ENCODE results near the gene SMIM45.

SMIM45 gene

GRCh38 chr22:41969110-41969646 lies 17.2 kb downstream of the SMIM45 start, which contains the start of gene SEPTIN3:
SEPTIN3 (plus strand) TSS chr22:41969443; CDS start chr22:41971493, 2,050 bp downstream.
- Histone ChIP-seq H3K4ac (replicated peaks; ENCODE audit: insufficient read length, low read depth, low read length) (no peak within 1 kb of the TSS), H3K4me3 (ENCODE audit: extremely low read depth in 1 of 4, insufficient read depth in 2 of 4, low read depth in 3 of 4, low read length in 4 of 4) (no peak within 1 kb of the TSS), H3K18ac (ENCODE audit: extremely low read depth, low read length) (no peak within 1 kb of the TSS), H3K14ac (ENCODE audit: insufficient read length) (no peak within 1 kb of the TSS), H3K36me3 (ENCODE audit: control insufficient read depth in 2 of 4, insufficient read depth in 4 of 4, low read length in 3 of 4) (no peaks in the 10 kb centered on the region), H3K79me2 (ENCODE audit: control insufficient read depth in 1 of 2, insufficient read depth in 2 of 2, low read length in 2 of 2) (no peaks in the 10 kb centered on the region), H4K20me1 (replicated peaks in 1 of 2; ENCODE audit: control insufficient read depth in 1 of 2, insufficient read depth in 2 of 2, low read length in 2 of 2) (no peaks in the 10 kb centered on the region), H3K23ac (ENCODE audit: insufficient read length) (no peak within 1 kb of the TSS), H2BK120ac (replicated peaks; ENCODE audit: low read depth, low read length) (no peak within 1 kb of the TSS), H3K4me2 (ENCODE audit: insufficient read depth in 1 of 2, low read depth in 2 of 2, low read length in 2 of 2) (no peak within 1 kb of the TSS), H3K27me3 (replicated peaks in 1 of 4; ENCODE audit: control insufficient read depth in 3 of 4, extremely low read depth in 1 of 4, insufficient read depth in 3 of 4, low read length in 3 of 4) (peaks cover 0 to 5% (median 2%) of the 10 kb centered on the region in 4 experiments; a peak in 4 of 7 replicates), H4K8ac (ENCODE audit: extremely low read depth, insufficient read depth, low read length) (peak within 1 kb of the TSS; percentile 82), H3K56ac (replicated peaks; ENCODE audit: insufficient read length, low read depth, low read length) (no peak within 1 kb of the TSS), H3K79me1 (ENCODE audit: low read depth, low read length) (no peaks in the 10 kb centered on the region), H2AFZ (ENCODE audit: low read length) (no peak within 1 kb of the TSS), H3K9me3 (ENCODE audit: insufficient read depth in 2 of 2, low read depth in 1 of 2, low read length in 1 of 2) (no peaks in the 10 kb centered on the region), H2BK20ac (ENCODE audit: low read length) (no peak within 1 kb of the TSS), H2BK5ac (ENCODE audit: low read depth, low read length) (no peak within 1 kb of the TSS), H2BK12ac (ENCODE audit: low read depth, low read length) (peak within 1 kb of the TSS; percentile 53; the same call in 1 of the 2 replicates), H2BK15ac (ENCODE audit: low read length) (0 out of 2 replicates have a peak within 1 kb of the TSS, but pooled peaks have one; percentile 14), H3K4me1 (replicated peaks in 1 of 4; ENCODE audit: control insufficient read depth in 3 of 4, insufficient read depth in 4 of 4, low read length in 3 of 4) (peaks cover 0 to 13% (median 3%) of the 10 kb centered on the region in 4 experiments; a peak in 5 of 7 replicates), H4K5ac (ENCODE audit: insufficient read length, low read depth, low read length) (no peak within 1 kb of the TSS), H4K91ac (replicated peaks; ENCODE audit: insufficient read length, low read length) (no peak within 1 kb of the TSS), H3K23me2 (ENCODE audit: low read depth, low read length) (no peaks in the 10 kb centered on the region), H2AK5ac (ENCODE audit: low read depth, low read length) (0 out of 2 replicates have a peak within 1 kb of the TSS, but pooled peaks have one; percentile 14), H3K9ac (replicated peaks in 1 of 4; ENCODE audit: extremely low read depth in 1 of 4, low read depth in 3 of 4, low read length in 3 of 4) (no peak within 1 kb of the TSS), H3K27ac (ENCODE audit: low read depth, low read length) (no peak within 1 kb of the TSS)
- TF ChIP-seq TBP (IDR thresholded peaks at IDR 0.05; ENCODE audit: low read depth, low read length) (no peak), YY1 (IDR thresholded peaks at IDR 0.05; ENCODE audit: low read depth, low read length) (peak; percentile 48; the same call in 1 of the 2 replicates)
- DNase-seq (ENCODE audit: low read depth in 1 of 2, low spot score in 2 of 2) (no peak), FAIRE-seq (no peak)
- CTCF ChIA-PET (ENCODE audit: partially characterized antibody) = interaction anchor here (0.9 to 10.8 kb wide), 11 partner anchors 9 to 475 kb away, joined by 3 to 116 read pairs (median 4); no protein-coding TSS in a partner anchor
- 67% methylated on average over 8 of the region's 8 CpGs; no CpG with 5 or more reads in 1 of the 2 experiments for WGBS, 2 experiments (ENCODE audit: extremely low coverage in 1 of 2, insufficient coverage in 1 of 2, insufficient read length in 1 of 2, insufficient replicate concordance in 2 of 2, low coverage in 1 of 2, low lambda C conversion rate in 2 of 2, missing lambda C conversion rate in 1 of 2)
- POLR2A ChIA-PET (ENCODE audit: partially characterized antibody) = interaction anchor here (0.6 to 3.8 kb wide), 3 partner anchors 16 to 121 kb away, joined by 3 to 13 read pairs (median 3); partner anchors contain the start of gene NDUFA6

Data from H1 (cell line).